ENCODE measurements around the gene CEND1.

The CEND1 gene

GRCh38 chr11:765025-765801 is 24.7 kb downstream of the CEND1 start:
- TF ChIP-seq CTCF (conservative IDR thresholded peaks at IDR 0.05) = peak; percentile 77
- no peak overlapping the region for H3K27ac ChIP-seq

- no peak for TF ChIP-seq CTCF (conservative IDR thresholded peaks at IDR 0.05)
- H3K27ac ChIP-seq = no peak overlapping the region; the same call in 1 of the 2 replicates
Observed at GRCh38 chr11:764322-765024, 25.4 kb downstream of the CEND1 start.

- peak overlapping the region; percentile 35; the same call in 1 of the 2 replicates for H3K27ac ChIP-seq
- no peak for TF ChIP-seq CTCF (conservative IDR thresholded peaks at IDR 0.05)
Observed at GRCh38 chr11:763549-764321, 26.2 kb downstream of the CEND1 start.

- TF ChIP-seq CTCF (conservative IDR thresholded peaks at IDR 0.05) = no peak
- peak overlapping the region; percentile 54 for H3K27ac ChIP-seq
Observed at GRCh38 chr11:763073-763463, 26.8 kb downstream of the CEND1 start.

GRCh38 chr11:762421-763072 is 27.3 kb downstream of the CEND1 start:
- H3K27ac ChIP-seq = peak overlapping the region; percentile 54
- TF ChIP-seq CTCF (conservative IDR thresholded peaks at IDR 0.05) = no peak

- TF ChIP-seq CTCF (conservative IDR thresholded peaks at IDR 0.05) = no peak
- peak overlapping the region; percentile 54 for H3K27ac ChIP-seq
Observed at GRCh38 chr11:761526-762108, 28.3 kb downstream of the CEND1 start.
